ENCODE measurements around the gene NIFK. TPM values are rescaled to one million over a fixed set of nuclear protein-coding genes. Genes with fewer than 3 reads are reported as not detected.

NIFK gene
- total and polyA plus RNA-seq, 3 donors from 2014 or later, result 33.4 to 59.2 (median 51.5) TPM

DNA sequence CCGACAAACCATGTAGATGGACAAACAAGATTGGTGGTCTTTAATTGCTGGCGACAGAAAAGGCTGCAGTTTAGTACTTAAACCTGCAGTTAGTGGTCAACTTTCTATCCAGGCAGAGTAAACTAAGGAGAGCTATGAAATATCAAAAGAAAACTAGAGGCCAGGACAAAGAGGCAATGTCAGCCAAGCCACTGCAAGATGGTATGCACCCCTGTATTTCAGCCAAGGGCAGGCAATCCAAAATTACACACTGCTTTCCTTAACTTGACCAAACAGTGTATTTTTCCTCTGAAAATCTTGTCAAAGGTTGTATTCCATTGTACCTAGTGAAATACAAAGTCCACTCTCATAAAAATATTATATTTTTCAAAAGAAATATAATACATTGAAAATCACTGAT is 9.3 kb downstream of the NIFK start:
- 88 to 96% methylated on average over 2 of the region's 2 CpGs for WGBS, 2 donors
- DNase-seq, result no peak
- Histone ChIP-seq H3K27ac (no peak overlapping the region), H3K4me1 (no peaks in the 10 kb centered on the region), H3K27me3 (no peaks in the 10 kb centered on the region), H3K4me3 (no peak overlapping the region), H3K36me3 (ENCODE audit: low read depth, missing control alignments) (no peaks in the 10 kb centered on the region), H3K9me3 (no peaks in the 10 kb centered on the region)
- intact Hi-C loops (cut with DNase I; ENCODE audit: low total_unique reads), result no loop called here
- TF ChIP-seq CTCF (IDR thresholded peaks at IDR 0.05) (no peak), POLR2A (IDR thresholded peaks at IDR 0.05) (no peak)

DNA sequence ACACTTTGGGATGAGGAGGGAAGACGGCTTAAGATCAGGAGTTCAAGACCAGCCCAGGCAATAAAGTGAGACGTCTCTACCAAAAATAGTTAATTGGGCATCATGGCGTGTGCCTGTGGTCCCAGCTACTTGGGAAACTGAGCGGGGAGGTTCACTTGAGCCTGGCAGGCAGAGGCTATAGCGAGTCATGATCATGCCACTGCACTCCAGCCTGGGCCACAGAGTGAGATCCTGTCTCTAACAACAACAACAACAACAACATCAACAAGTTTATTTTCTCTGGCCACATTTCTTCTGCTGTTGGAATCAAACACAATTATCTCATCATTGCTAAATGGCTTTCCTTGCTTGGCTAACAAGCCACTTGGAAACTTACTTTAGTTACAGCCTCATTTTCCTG is 13.4 kb downstream of the NIFK start:
- H3K36me3 ChIP-seq (ENCODE audit: low read depth, missing control alignments), result no peaks in the 10 kb centered on the region
- intact Hi-C loops (cut with DNase I; ENCODE audit: low total_unique reads), result no loop called here
- TF ChIP-seq POLR2A (IDR thresholded peaks at IDR 0.05) (no peak), CTCF (IDR thresholded peaks at IDR 0.05) (no peak)
- no peak for DNase-seq
- no peaks in the 10 kb centered on the region for H3K27me3 ChIP-seq
- WGBS, 2 donors, result 83 to 89% methylated on average over 5 of the region's 5 CpGs
- H3K4me1 ChIP-seq, result no peaks in the 10 kb centered on the region
- H3K27ac ChIP-seq, result no peak overlapping the region
- no peak overlapping the region for H3K4me3 ChIP-seq
- no peaks in the 10 kb centered on the region for H3K9me3 ChIP-seq

GRCh38 chr2:121722479-121722878 is 14.2 kb downstream of the NIFK start:
- Histone ChIP-seq H3K36me3 (ENCODE audit: low read depth, missing control alignments) (no peaks in the 10 kb centered on the region), H3K4me3 (no peak overlapping the region), H3K4me1 (no peaks in the 10 kb centered on the region), H3K27me3 (no peaks in the 10 kb centered on the region), H3K9me3 (no peaks in the 10 kb centered on the region), H3K27ac (no peak overlapping the region)
- intact Hi-C loops (cut with DNase I; ENCODE audit: low total_unique reads), result no loop called here
- TF ChIP-seq POLR2A (IDR thresholded peaks at IDR 0.05) (no peak), CTCF (IDR thresholded peaks at IDR 0.05) (no peak)
- 79 to 81% methylated on average over 5 of the region's 5 CpGs for WGBS, 2 donors
- no peak for DNase-seq

DNA sequence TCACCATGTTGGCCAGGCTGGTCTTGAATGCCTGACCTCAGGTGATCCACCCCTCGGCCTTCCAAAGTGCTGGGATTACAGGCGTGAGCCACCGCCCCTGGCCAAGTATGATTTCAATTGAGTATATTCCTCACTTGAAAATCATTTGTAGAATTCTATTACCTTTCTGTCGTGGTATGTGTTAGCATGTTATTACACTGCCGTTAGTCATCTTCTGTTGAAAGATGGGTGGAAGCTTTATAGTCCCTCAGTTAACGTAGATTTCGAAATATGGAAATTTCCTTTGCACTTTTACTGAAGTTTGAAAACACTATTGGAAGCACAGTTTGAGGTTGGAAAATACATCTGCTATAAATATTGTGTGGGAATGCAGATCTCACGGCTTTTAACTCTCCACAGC is 14.7 kb downstream of the NIFK start:
- Histone ChIP-seq H3K4me3 (no peak overlapping the region), H3K36me3 (ENCODE audit: low read depth, missing control alignments) (no peaks in the 10 kb centered on the region), H3K9me3 (no peaks in the 10 kb centered on the region), H3K27me3 (no peaks in the 10 kb centered on the region), H3K4me1 (no peaks in the 10 kb centered on the region), H3K27ac (no peak overlapping the region)
- TF ChIP-seq POLR2A (IDR thresholded peaks at IDR 0.05) (no peak), CTCF (IDR thresholded peaks at IDR 0.05) (no peak)
- intact Hi-C loops (cut with DNase I; ENCODE audit: low total_unique reads), result no loop called here
- no peak for DNase-seq
- 71 to 88% methylated on average over 8 of the region's 8 CpGs for WGBS, 2 donors

- H3K36me3 ChIP-seq (ENCODE audit: low read depth, missing control alignments), result no peaks in the 10 kb centered on the region
- H3K4me1 ChIP-seq, result no peaks in the 10 kb centered on the region
- 93 to 94% methylated on average over 6 of the region's 6 CpGs for WGBS, 2 donors
- intact Hi-C loops (cut with DNase I; ENCODE audit: low total_unique reads), result no loop called here
- H3K27me3 ChIP-seq, result no peaks in the 10 kb centered on the region
- DNase-seq, result no peak
- TF ChIP-seq POLR2A (IDR thresholded peaks at IDR 0.05), result no peak
- H3K4me3 ChIP-seq, result no peak overlapping the region
- no peak overlapping the region for H3K27ac ChIP-seq
- H3K9me3 ChIP-seq, result no peaks in the 10 kb centered on the region
These were observed 19.1 kb downstream of the NIFK start for GRCh38 chr2:121717529-121717928.

Measured in testis (tissue), 3 donors.